Trophoblast cell (in vitro differentiated cells and primary cell): ENCODE measurements around the gene TRUB2.

Experiments
- DNase-seq, 2 donors: peaks; one replicate each; pipeline ENCODE4 v3.0.0-alpha.2; 2016
- H2AFZ ChIP-seq: 2 replicates; pipeline ENCODE4 v1.6.1; 2013; ENCODE audit warnings: low read length, moderate library complexity, mild to moderate bottlenecking; ENCODE audit not compliant: insufficient read depth, poor library complexity
- H2AK5ac ChIP-seq: 2 replicates; pipeline ENCODE4 v1.6.1; 2013; ENCODE audit warnings: mild to moderate bottlenecking, low read length
- H2BK120ac ChIP-seq: 2 replicates; pipeline ENCODE4 v1.6.1; 2013; ENCODE audit warnings: low read length, mild to moderate bottlenecking, moderate library complexity; ENCODE audit not compliant: insufficient read depth, poor library complexity
- H2BK12ac ChIP-seq: 2 replicates; pipeline ENCODE4 v1.6.1; 2013; ENCODE audit warnings: mild to moderate bottlenecking, low read length, moderate library complexity
- H2BK5ac ChIP-seq: 2 replicates; pipeline ENCODE4 v1.6.1; 2013; ENCODE audit warnings: low read length, low read depth, moderate library complexity, mild to moderate bottlenecking; ENCODE audit not compliant: poor library complexity
- H3K14ac ChIP-seq: 2 replicates; pipeline ENCODE4 v1.6.1; 2013; ENCODE audit warnings: mild to moderate bottlenecking, low read length
- H3K18ac ChIP-seq: 2 replicates; pipeline ENCODE4 v1.6.1; 2013; ENCODE audit warnings: mild to moderate bottlenecking, low read length
- H3K23ac ChIP-seq: 2 replicates; pipeline ENCODE4 v1.6.1; 2013; ENCODE audit warnings: low read length
- H3K27ac ChIP-seq: 2 replicates; pipeline ENCODE4 v1.5.1; 2013; ENCODE audit warnings: low read depth, mild to moderate bottlenecking, inconsistent platforms, low read length, moderate library complexity
- H3K27me3 ChIP-seq: 2 replicates; pipeline ENCODE4 v1.6.1; 2013; ENCODE audit warnings: inconsistent platforms, mild to moderate bottlenecking, low read length, moderate library complexity; ENCODE audit not compliant: insufficient read depth
- H3K36me3 ChIP-seq, 2 experiments: 1 replicate in 1 of 2; 2 replicates in 1 of 2; pipeline ENCODE4 v1.6.1; 2013; ENCODE audit warnings: low read length in 2 of 2, mild to moderate bottlenecking in 2 of 2, moderate library complexity in 1 of 2; ENCODE audit not compliant: insufficient read depth in 2 of 2, control insufficient read depth in 1 of 2
- H3K4ac ChIP-seq: 2 replicates; pipeline ENCODE4 v1.6.1; 2013; ENCODE audit warnings: low read depth, mild to moderate bottlenecking, low read length, moderate library complexity
- H3K4me1 ChIP-seq, 2 experiments: 1 replicate in 1 of 2; 2 replicates in 1 of 2; pipeline ENCODE4 v1.6.1; 2013; ENCODE audit warnings: low read length in 2 of 2, mild to moderate bottlenecking in 2 of 2, moderate library complexity in 1 of 2; ENCODE audit not compliant: insufficient read depth in 2 of 2, control insufficient read depth in 1 of 2
- H3K4me2 ChIP-seq: 2 replicates; pipeline ENCODE4 v1.6.1; 2013; ENCODE audit warnings: inconsistent platforms, mild to moderate bottlenecking, low read length, moderate library complexity
- H3K4me3 ChIP-seq: 2 replicates; pipeline ENCODE4 v1.5.1; 2013; ENCODE audit warnings: mild to moderate bottlenecking, low read depth, low read length, inconsistent platforms
- H3K79me1 ChIP-seq: one replicate; pipeline ENCODE4 v1.6.1; 2013; ENCODE audit warnings: low read length
- H3K79me2 ChIP-seq: 2 replicates; pipeline ENCODE4 v1.6.1; 2013; ENCODE audit warnings: low read length, mild to moderate bottlenecking; ENCODE audit not compliant: control insufficient read depth, insufficient read depth, poor library complexity
- H3K9ac ChIP-seq: 2 replicates; pipeline ENCODE4 v1.6.1; 2013; ENCODE audit warnings: mild to moderate bottlenecking, low read length
- H3K9me3 ChIP-seq: 2 replicates; pipeline ENCODE4 v1.6.1; 2013; ENCODE audit warnings: low read depth, mild to moderate bottlenecking, control low read depth, inconsistent platforms, low read length; ENCODE audit not compliant: insufficient read depth
- H4K12ac ChIP-seq: 2 replicates; pipeline ENCODE4 v1.6.1; 2013; ENCODE audit warnings: low read depth, mild to moderate bottlenecking, low read length, moderate library complexity
- H4K8ac ChIP-seq: 2 replicates; pipeline ENCODE4 v1.6.1; 2013; ENCODE audit warnings: low read depth, mild to moderate bottlenecking, low read length, moderate library complexity
- H4K91ac ChIP-seq: one replicate; pipeline ENCODE4 v1.6.1; 2013; ENCODE audit warnings: low read depth, mild to moderate bottlenecking, low read length, moderate library complexity
- WGBS: extraction: QIAGEN DNeasy Blood & Tissue Kit; methylation state at CpG from one replicate; pipeline ENCODE4 v1.1.7; 2013; ENCODE audit warnings: missing lambda C conversion rate; ENCODE audit not compliant: insufficient read length, insufficient coverage; ENCODE audit errors: extremely low coverage; 5-methylcytosine and 5-hydroxymethylcytosine counted together

Gene TRUB2

DNA sequence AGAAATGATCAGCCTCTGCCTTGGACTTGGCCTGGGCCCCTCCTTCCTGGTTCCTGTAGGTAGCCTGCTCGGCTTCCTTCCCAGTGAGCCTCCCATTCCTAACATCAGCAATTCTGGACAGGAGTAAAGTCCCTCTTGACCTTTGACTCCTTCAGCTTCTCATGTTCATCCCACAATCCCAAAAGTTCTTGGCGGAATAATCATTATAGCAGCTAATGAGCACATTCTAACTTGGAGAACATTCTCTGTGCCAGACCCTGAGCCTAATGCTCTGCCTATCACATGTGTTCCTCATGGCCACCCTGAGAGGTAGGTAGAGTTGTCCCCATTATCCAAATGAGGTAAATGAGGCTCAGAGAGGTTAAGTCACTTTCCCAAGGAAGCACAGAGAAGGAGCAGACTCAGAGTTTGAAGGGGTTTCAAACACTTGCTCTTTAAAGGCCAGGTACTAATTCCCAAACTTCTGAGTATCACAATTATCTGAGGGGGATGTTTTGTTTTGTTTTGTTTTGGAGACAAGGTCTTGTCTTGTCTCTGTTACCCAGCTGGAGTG is 24.9 kb downstream of the TRUB2 start:
- H3K9me3 ChIP-seq, result no peaks in the 10 kb centered on the region
- DNase-seq, result no peak
- H2BK5ac ChIP-seq, result no peak overlapping the region
- no peaks in the 10 kb centered on the region for H3K79me2 ChIP-seq
- no peak overlapping the region for H4K12ac ChIP-seq
- H3K4me1 ChIP-seq, result peaks cover 9 to 15% of the 10 kb centered on the region in 2 experiments
- WGBS, result no CpG with 5 or more reads among the region's 2 CpGs
- no peak overlapping the region for H2BK12ac ChIP-seq
- H2AFZ ChIP-seq, result no peak overlapping the region
- no peak overlapping the region for H3K18ac ChIP-seq
- no peak overlapping the region for H3K4ac ChIP-seq
- H2AK5ac ChIP-seq, result no peak overlapping the region
- H4K91ac ChIP-seq, result no peak overlapping the region
- H4K8ac ChIP-seq, result no peak overlapping the region
- no peak overlapping the region for H3K14ac ChIP-seq
- no peak overlapping the region for H3K4me2 ChIP-seq
- H2BK120ac ChIP-seq, result no peak overlapping the region
- no peak overlapping the region for H3K9ac ChIP-seq
- no peaks in the 10 kb centered on the region for H3K27me3 ChIP-seq
- no peak overlapping the region for H3K27ac ChIP-seq
- no peak overlapping the region for H3K23ac ChIP-seq
- no peak overlapping the region for H3K4me3 ChIP-seq
- no peaks in the 10 kb centered on the region for H3K36me3 ChIP-seq
- H3K79me1 ChIP-seq, result no peaks in the 10 kb centered on the region

DNA sequence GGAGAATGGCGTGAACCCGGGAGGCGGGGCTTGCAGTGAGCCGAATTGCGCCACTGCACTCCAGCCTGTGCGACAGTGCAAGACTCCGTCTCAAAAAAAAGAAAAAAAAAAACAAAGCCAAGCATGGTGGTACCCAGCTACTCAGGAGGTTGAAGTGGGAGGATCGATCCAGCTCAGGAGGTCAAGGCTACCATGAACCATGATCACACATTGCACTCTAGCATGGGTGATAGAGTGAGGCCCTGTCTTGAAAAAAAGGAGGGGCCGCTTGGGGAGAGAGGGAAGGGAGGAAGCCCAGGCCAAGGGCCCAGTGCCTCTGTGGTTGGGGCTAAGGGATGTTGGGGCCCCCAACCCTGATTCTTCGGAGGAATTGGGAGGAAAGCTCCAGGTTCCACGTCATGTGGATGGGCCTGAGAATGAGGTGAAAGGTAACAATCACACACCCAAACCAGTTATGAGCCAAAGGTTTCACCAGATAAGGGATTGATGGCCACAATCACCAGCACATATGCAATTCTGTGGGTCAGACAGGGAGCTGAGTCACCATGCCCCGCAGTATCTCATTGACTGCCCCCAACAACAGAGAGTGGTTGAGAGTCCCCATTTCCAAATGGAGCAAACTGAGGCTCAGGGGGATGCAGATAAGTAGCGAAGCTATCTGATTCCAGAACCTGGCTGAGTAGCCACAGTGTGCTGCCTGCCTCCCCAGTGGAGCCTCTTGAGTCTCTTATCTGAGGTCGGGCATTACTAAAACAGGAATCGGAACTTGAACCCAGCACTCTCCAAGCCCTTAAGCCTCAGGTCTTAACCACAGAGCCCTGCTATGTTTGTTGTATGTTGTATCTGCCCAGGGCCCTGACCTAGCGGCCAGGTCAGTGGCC is 25.7 kb downstream of the TRUB2 start:
- H3K27ac ChIP-seq, result no peak overlapping the region
- no peak overlapping the region for H4K12ac ChIP-seq
- no peak overlapping the region for H3K14ac ChIP-seq
- H2AFZ ChIP-seq, result no peak overlapping the region
- H3K18ac ChIP-seq, result no peak overlapping the region
- no peak overlapping the region for H3K4me2 ChIP-seq
- DNase-seq, result peak; percentile 73 to 85
- H3K79me1 ChIP-seq, result no peaks in the 10 kb centered on the region
- H4K91ac ChIP-seq, result no peak overlapping the region
- H3K9me3 ChIP-seq, result no peaks in the 10 kb centered on the region
- no peak overlapping the region for H2AK5ac ChIP-seq
- no peak overlapping the region for H3K9ac ChIP-seq
- H3K79me2 ChIP-seq, result no peaks in the 10 kb centered on the region
- H2BK12ac ChIP-seq, result no peak overlapping the region
- H3K4me3 ChIP-seq, result no peak overlapping the region
- H2BK5ac ChIP-seq, result no peak overlapping the region
- H3K4ac ChIP-seq, result no peak overlapping the region
- H3K27me3 ChIP-seq, result no peaks in the 10 kb centered on the region
- no peak overlapping the region for H2BK120ac ChIP-seq
- H3K23ac ChIP-seq, result no peak overlapping the region
- no peak overlapping the region for H4K8ac ChIP-seq
- no CpG with 5 or more reads among the region's 16 CpGs for WGBS
- H3K4me1 ChIP-seq, result peaks cover 9 to 15% of the 10 kb centered on the region in 2 experiments
- H3K36me3 ChIP-seq, result no peaks in the 10 kb centered on the region

DNA sequence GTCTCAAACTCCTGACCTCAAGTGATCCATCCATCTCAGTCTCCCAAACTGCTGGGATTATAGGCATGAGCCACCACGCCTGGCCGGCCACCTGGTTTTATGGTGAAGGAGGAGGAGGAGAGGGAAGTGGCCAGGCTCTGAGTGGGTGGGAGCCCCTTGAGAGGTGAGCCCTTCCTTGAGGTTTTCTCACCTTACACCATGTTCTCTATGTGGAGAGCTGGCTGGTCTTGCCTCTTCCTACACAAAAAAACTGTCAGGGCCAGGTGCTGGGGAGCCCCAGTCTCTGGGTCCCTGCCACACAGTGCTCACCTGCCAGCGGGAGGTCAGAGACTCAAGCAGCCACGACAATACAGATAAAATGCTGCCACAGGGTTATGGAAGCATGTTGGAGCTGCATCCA is 28.1 kb downstream of the TRUB2 start:
- no peaks in the 10 kb centered on the region for H3K27me3 ChIP-seq
- no peak overlapping the region for H3K9ac ChIP-seq
- no peak overlapping the region for H2AFZ ChIP-seq
- no peak overlapping the region for H2BK5ac ChIP-seq
- no peak overlapping the region for H3K27ac ChIP-seq
- no peak overlapping the region for H3K18ac ChIP-seq
- H2BK12ac ChIP-seq, result no peak overlapping the region
- no peak overlapping the region for H4K91ac ChIP-seq
- no peak overlapping the region for H4K12ac ChIP-seq
- no peak overlapping the region for H4K8ac ChIP-seq
- H3K4me2 ChIP-seq, result no peak overlapping the region
- no peak for DNase-seq
- H3K4me1 ChIP-seq, result peaks cover 9 to 14% of the 10 kb centered on the region in 2 experiments
- peaks cover 0 to under 1% of the 10 kb centered on the region in 2 experiments for H3K36me3 ChIP-seq
- no peaks in the 10 kb centered on the region for H3K79me2 ChIP-seq
- WGBS, result no CpG with 5 or more reads among the region's 4 CpGs
- H3K79me1 ChIP-seq, result no peaks in the 10 kb centered on the region
- no peak overlapping the region for H2BK120ac ChIP-seq
- no peak overlapping the region for H3K23ac ChIP-seq
- no peaks in the 10 kb centered on the region for H3K9me3 ChIP-seq
- no peak overlapping the region for H2AK5ac ChIP-seq
- no peak overlapping the region for H3K4me3 ChIP-seq
- no peak overlapping the region for H3K14ac ChIP-seq
- no peak overlapping the region for H3K4ac ChIP-seq

DNA sequence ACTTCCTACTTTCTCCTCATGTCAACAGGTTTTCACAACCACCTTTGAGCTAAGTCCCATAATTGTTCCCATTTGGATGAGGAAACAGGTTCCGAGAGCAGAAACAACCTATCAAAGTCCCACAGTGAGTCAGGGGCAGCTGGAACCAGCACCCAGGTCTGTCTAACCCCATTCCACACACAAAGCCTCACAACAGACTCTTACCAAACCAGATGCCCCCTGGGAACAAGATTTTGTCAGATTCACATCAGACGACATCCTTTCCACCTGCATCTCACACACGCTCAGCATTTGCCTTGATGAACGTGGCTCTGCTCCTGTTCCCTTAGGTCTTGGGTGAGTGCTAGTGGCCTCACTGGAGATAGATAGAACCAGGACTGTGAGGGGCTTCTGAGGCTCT is 29.2 kb downstream of the TRUB2 start:
- no peak overlapping the region for H3K23ac ChIP-seq
- no peaks in the 10 kb centered on the region for H3K79me2 ChIP-seq
- no peak overlapping the region for H2AFZ ChIP-seq
- H3K4ac ChIP-seq, result no peak overlapping the region
- H3K18ac ChIP-seq, result no peak overlapping the region
- no peak overlapping the region for H4K12ac ChIP-seq
- H3K36me3 ChIP-seq, result peaks cover 7 to 9% of the 10 kb centered on the region in 2 experiments
- no peak overlapping the region for H3K4me3 ChIP-seq
- H3K9me3 ChIP-seq, result no peaks in the 10 kb centered on the region
- H3K14ac ChIP-seq, result no peak overlapping the region
- no peak overlapping the region for H2BK5ac ChIP-seq
- no peak overlapping the region for H2BK12ac ChIP-seq
- no peaks in the 10 kb centered on the region for H3K79me1 ChIP-seq
- no peak overlapping the region for H2AK5ac ChIP-seq
- peaks cover 6 to 8% of the 10 kb centered on the region in 2 experiments for H3K4me1 ChIP-seq
- H4K91ac ChIP-seq, result no peak overlapping the region
- peak; percentile 89 to 93 for DNase-seq
- no peak overlapping the region for H3K9ac ChIP-seq
- no peaks in the 10 kb centered on the region for H3K27me3 ChIP-seq
- H3K4me2 ChIP-seq, result no peak overlapping the region
- H3K27ac ChIP-seq, result no peak overlapping the region
- H2BK120ac ChIP-seq, result no peak overlapping the region
- H4K8ac ChIP-seq, result no peak overlapping the region
- WGBS, result no CpG with 5 or more reads among the region's 4 CpGs
